ENCODE measurements around the gene ELF5.

Gene ELF5

DNA sequence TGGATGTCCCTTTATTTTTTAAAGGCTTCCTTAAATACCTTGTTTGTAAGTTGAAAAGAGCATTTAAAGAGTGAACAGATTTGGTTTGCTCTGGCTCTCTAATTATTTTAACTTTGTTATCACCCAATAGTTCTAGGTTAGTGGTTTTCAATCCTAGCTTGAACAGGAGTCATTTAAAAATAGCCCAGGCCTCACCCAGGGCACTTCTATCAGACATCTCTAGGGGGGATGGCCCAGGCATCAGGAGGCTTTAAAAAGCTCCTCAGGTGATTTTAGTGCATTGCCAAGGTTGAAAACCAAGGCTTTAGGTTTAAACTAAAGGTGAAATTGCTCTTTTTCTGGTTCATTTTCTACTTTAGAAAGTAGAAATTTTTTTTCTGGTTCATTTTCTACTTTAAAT lies 66.5 kb downstream of the ELF5 start:
- in situ Hi-C loops (cut with HindIII; ENCODE audit: low sequenced_read_pairs) = loop anchor here (5.0 kb wide), 1 partner anchor 55 kb away; no protein-coding TSS in a partner anchor
- TF ChIP-seq, protein P1, sequence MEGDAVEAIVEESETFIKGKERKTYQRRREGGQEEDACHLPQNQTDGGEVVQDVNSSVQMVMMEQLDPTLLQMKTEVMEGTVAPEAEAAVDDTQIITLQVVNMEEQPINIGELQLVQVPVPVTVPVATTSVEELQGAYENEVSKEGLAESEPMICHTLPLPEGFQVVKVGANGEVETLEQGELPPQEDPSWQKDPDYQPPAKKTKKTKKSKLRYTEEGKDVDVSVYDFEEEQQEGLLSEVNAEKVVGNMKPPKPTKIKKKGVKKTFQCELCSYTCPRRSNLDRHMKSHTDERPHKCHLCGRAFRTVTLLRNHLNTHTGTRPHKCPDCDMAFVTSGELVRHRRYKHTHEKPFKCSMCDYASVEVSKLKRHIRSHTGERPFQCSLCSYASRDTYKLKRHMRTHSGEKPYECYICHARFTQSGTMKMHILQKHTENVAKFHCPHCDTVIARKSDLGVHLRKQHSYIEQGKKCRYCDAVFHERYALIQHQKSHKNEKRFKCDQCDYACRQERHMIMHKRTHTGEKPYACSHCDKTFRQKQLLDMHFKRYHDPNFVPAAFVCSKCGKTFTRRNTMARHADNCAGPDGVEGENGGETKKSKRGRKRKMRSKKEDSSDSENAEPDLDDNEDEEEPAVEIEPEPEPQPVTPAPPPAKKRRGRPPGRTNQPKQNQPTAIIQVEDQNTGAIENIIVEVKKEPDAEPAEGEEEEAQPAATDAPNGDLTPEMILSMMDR (IDR thresholded peaks at IDR 0.05; ENCODE audit: low read depth, low read length, missing control alignments) = no peak
- no peak for DNase-seq (ENCODE audit: low read depth)
- no peak overlapping the region for H3K4me3 ChIP-seq (ENCODE audit: low read depth, low read length)

DNA sequence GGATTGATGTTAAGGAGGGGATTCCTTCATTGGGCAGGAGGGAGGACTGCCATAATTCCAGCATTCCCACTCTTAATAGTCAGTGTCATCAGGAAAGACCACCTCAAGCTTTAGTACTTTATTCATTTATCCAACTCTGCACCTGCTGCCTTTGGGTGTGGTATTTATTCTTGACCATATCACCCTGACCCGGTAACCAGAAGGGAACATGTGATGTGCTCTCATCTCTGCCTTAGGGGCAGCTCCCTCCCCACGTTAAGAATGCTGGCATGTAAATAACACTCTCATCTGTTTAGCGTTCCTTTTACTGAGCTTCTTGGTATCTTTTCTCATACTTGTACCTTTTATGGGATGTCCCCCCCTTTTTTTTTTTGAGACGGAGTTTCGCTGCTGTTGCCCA lies 67.2 kb downstream of the ELF5 start:
- in situ Hi-C loops (cut with HindIII; ENCODE audit: low sequenced_read_pairs) = loop anchor here (5.0 kb wide), 1 partner anchor 56 kb away; no protein-coding TSS in a partner anchor
- TF ChIP-seq, protein P1 (IDR thresholded peaks at IDR 0.05; ENCODE audit: low read depth, low read length, missing control alignments) = no peak
- no peak overlapping the region for H3K4me3 ChIP-seq (ENCODE audit: low read depth, low read length)
- no peak for DNase-seq (ENCODE audit: low read depth)

DNA sequence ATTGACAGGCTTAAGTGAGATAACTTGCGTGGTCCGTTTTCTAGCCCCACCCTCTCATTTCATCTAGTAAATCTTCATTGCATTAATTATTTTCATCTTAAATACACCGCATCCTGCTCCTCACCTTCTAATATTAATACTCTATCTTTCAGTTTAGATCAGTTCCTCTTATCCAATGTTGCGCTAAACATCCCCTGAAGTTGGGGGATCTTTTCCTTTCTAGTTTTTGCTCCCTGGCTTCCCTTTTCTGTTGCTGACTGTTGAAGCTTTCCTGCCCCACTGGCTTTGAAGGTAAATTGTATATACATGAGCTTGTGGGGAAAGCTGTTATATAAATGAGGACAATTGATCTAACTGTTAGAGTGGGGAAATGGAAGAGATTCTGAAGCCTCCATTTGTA lies 67.6 kb downstream of the ELF5 start:
- TF ChIP-seq, protein P1 (IDR thresholded peaks at IDR 0.05; ENCODE audit: low read depth, low read length, missing control alignments) = no peak
- in situ Hi-C loops (cut with HindIII; ENCODE audit: low sequenced_read_pairs) = loop anchor here (5.0 kb wide), 1 partner anchor 56 kb away; no protein-coding TSS in a partner anchor
- DNase-seq (ENCODE audit: low read depth) = no peak
- H3K4me3 ChIP-seq (ENCODE audit: low read depth, low read length) = no peak overlapping the region

DNA sequence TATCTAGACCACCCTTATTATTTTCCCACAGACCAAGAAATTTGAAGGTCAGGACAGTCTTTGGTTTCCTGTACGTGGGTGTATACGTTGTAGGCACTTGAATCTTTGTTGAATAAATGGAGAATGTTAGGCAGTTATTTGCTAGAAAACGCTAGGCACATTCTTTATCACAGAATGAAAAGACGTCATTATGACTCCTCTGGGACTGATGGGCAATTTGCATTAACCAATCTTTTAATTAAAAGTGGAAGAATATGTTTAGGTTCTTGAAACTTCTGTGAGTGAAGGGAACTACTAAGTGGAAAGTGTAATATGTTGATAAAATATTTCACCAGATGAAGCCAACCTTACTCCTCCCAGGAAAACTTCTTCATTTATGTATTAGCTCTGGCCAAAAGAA lies 69.2 kb downstream of the ELF5 start:
- no peak overlapping the region for H3K4me3 ChIP-seq (ENCODE audit: low read depth, low read length)
- DNase-seq (ENCODE audit: low read depth) = no peak
- TF ChIP-seq, protein P1 (IDR thresholded peaks at IDR 0.05; ENCODE audit: low read depth, low read length, missing control alignments) = no peak
- in situ Hi-C loops (cut with HindIII; ENCODE audit: low sequenced_read_pairs) = no loop called here

DNA sequence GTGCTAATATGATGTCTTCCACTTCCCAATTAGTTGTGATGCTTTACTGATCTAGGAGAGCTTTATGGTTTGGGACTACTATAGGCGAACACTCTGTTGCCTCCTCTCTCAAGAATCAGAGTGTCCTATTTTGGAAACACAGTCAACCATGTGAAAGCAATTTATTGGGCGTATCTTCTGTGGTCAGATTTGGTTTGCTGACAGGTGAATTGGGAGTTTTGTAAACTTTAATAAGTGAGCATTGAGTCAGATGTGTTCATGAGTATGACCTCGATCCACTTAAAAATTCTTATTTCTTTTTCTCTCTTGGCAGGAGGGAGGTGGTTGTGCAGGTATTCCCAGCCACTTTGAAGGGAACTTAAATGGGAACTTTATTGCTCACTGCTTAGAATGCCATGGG lies 70.5 kb downstream of the ELF5 start:
- in situ Hi-C loops (cut with HindIII; ENCODE audit: low sequenced_read_pairs) = no loop called here
- TF ChIP-seq, protein P1 (IDR thresholded peaks at IDR 0.05; ENCODE audit: low read depth, low read length, missing control alignments) = no peak
- no peak overlapping the region for H3K4me3 ChIP-seq (ENCODE audit: low read depth, low read length)
- DNase-seq (ENCODE audit: low read depth) = no peak

DNA sequence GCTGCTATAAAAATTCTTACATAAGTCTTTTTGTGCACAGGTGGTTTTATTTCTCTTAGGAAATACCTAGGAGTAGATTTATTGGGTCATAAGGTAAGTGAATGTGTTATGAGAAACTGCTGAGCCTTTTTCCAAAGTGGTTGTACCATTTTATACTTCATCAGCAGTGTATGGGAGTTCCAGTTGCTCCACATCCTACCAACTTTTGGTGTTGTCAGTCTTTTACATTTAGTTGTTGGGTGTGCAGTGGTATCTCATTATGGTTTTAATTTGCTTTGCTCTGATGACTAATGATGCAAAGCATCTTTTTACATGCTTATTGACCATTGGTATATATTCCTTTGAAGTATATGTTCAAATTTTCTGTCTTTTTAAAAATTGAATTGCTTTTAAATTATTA lies 71.8 kb downstream of the ELF5 start:
- no peak for DNase-seq (ENCODE audit: low read depth)
- TF ChIP-seq, protein P1 (IDR thresholded peaks at IDR 0.05; ENCODE audit: low read depth, low read length, missing control alignments) = no peak
- no peak overlapping the region for H3K4me3 ChIP-seq (ENCODE audit: low read depth, low read length)
- in situ Hi-C loops (cut with HindIII; ENCODE audit: low sequenced_read_pairs) = no loop called here
